Measurements from ENCODE around the gene OCIAD1. TPM values are rescaled to one million over a fixed set of nuclear protein-coding genes. Genes with fewer than 3 reads are reported as not detected.
"Not testable (repeated sequence)": the region's sequence is repeated elsewhere in the genome, so short reads cannot be mapped to it uniquely, and the experiment has no call there.

Gene OCIAD1
- total RNA-seq, 1 experiment from 2014 or later, result 207 TPM

DNA sequence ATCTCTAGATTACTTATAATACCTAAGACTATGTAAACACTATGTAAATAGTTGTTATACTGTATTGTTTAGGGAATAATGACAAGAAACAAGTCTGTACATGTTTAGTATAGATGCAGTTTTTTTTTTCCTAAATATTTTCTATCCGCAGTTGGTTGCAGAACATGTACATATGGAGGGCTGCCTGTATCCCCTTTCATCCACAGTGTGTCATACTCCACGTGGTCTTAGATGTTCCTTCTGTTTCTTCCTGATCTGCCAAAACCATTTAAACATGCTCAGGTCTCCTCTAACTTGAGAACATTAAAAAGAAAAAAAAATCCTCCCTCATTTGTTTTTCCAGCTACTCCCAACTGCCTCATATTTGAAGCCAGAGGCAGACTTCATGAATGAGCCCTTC is 14.0 kb downstream of the OCIAD1 start:
- intact Hi-C loops (cut with micrococcal nuclease), result no loop called here
- Mint-ChIP-seq H3K27me3 (ENCODE audit: insufficient read depth, unreplicated experiment) (no peaks in the 10 kb centered on the region), H3K27ac (ENCODE audit: low read depth, unreplicated experiment) (peak overlapping the region; percentile 64), H3K36me3 (ENCODE audit: insufficient read depth, unreplicated experiment) (peaks cover 81% of the 10 kb centered on the region), H3K9me3 (ENCODE audit: unreplicated experiment) (no peaks in the 10 kb centered on the region), H3K4me3 (ENCODE audit: unreplicated experiment) (no peak overlapping the region), H3K4me1 (ENCODE audit: insufficient read depth, unreplicated experiment) (peaks cover 10% of the 10 kb centered on the region)
- BruUV-seq (replicated peaks), result no TSS peak
- no peak for DNase-seq (ENCODE audit: unreplicated experiment)
- TF ChIP-seq, protein P1, sequence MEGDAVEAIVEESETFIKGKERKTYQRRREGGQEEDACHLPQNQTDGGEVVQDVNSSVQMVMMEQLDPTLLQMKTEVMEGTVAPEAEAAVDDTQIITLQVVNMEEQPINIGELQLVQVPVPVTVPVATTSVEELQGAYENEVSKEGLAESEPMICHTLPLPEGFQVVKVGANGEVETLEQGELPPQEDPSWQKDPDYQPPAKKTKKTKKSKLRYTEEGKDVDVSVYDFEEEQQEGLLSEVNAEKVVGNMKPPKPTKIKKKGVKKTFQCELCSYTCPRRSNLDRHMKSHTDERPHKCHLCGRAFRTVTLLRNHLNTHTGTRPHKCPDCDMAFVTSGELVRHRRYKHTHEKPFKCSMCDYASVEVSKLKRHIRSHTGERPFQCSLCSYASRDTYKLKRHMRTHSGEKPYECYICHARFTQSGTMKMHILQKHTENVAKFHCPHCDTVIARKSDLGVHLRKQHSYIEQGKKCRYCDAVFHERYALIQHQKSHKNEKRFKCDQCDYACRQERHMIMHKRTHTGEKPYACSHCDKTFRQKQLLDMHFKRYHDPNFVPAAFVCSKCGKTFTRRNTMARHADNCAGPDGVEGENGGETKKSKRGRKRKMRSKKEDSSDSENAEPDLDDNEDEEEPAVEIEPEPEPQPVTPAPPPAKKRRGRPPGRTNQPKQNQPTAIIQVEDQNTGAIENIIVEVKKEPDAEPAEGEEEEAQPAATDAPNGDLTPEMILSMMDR (IDR thresholded peaks at IDR 0.05; ENCODE audit: unreplicated experiment), result no peak
- POLR2A ChIA-PET, result interaction anchor here (0.6 to 0.9 kb wide), 3 partner anchors 8 to 397 kb away, joined by 3 read pairs; no protein-coding TSS in a partner anchor
- CTCF ChIA-PET, result interaction anchor here (1.2 kb wide), 1 partner anchor 59 kb away, joined by 3 read pairs; no protein-coding TSS in a partner anchor

DNA sequence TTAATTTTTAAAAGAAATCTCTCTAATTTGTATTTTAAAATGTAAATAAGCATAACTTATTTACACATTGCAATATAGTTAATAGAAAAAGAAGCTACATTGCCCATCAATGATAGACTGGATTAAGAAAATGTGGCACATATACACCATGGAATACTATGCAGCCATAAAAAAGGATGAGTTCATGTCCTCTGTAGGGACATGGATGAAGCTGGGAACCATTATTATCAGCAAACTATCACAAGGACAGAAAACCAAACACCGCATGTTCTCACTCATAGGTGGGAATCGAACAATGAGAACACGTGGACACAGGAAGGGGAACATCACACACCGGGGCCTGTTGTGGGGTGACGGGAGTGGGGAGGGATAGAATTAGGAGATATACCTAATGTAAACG is 17.9 kb downstream of the OCIAD1 start:
- CTCF ChIA-PET, result interaction anchor here (1.1 to 1.7 kb wide), 2 partner anchors 114 to 270 kb away, joined by 3 to 4 read pairs; no protein-coding TSS in a partner anchor
- DNase-seq (ENCODE audit: unreplicated experiment); H3K4me3 Mint-ChIP-seq (ENCODE audit: unreplicated experiment); H3K9me3 Mint-ChIP-seq (ENCODE audit: unreplicated experiment); H3K27me3 Mint-ChIP-seq (ENCODE audit: insufficient read depth, unreplicated experiment); H3K27ac Mint-ChIP-seq (ENCODE audit: low read depth, unreplicated experiment); H3K4me1 Mint-ChIP-seq (ENCODE audit: insufficient read depth, unreplicated experiment); intact Hi-C loops (cut with micrococcal nuclease): not testable (repeated sequence)
- BruUV-seq (replicated peaks), result TSS peak; percentile 5
- POLR2A ChIA-PET, result interaction anchor here (0.6 to 1.7 kb wide), 5 partner anchors 16 to 271 kb away, joined by 3 to 4 read pairs (median 3); partner anchors contain the start of gene OCIAD1
- H3K36me3 Mint-ChIP-seq (ENCODE audit: insufficient read depth, unreplicated experiment), result peaks cover 80% of the 10 kb centered on the region

DNA sequence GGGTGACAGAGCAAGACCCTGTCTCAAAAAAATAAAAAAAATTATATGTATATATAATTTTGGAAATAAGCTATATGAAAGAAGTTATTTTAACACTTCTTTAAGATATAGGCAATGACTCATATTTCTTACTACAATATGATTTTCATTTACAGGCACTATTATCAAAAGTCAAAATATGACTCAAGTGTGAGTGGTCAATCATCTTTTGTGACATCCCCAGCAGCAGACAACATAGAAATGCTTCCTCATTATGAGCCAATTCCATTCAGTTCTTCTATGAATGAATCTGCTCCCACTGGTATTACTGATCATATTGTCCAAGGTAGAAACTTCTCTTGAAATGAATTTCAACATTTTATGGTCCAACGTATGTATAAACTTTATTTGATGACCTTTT is 20.8 kb downstream of the OCIAD1 start:
- no peak for DNase-seq (ENCODE audit: unreplicated experiment)
- CTCF ChIA-PET, result interaction anchor here (0.7 kb wide), 1 partner anchor 93 kb away, joined by 3 read pairs; no protein-coding TSS in a partner anchor
- peaks cover 6% of the 10 kb centered on the region for H3K4me1 Mint-ChIP-seq (ENCODE audit: insufficient read depth, unreplicated experiment)
- POLR2A ChIA-PET, result interaction anchor here (0.8 to 1.4 kb wide), 4 partner anchors 9 to 71 kb away, joined by 3 to 6 read pairs (median 3); partner anchors contain the start of gene FRYL
- no peaks in the 10 kb centered on the region for H3K9me3 Mint-ChIP-seq (ENCODE audit: unreplicated experiment)
- no peak overlapping the region for H3K27ac Mint-ChIP-seq (ENCODE audit: low read depth, unreplicated experiment)
- intact Hi-C loops (cut with micrococcal nuclease), result loop anchor here (5.0 kb wide), 1 partner anchor 111 kb away; no protein-coding TSS in a partner anchor
- peaks cover 72% of the 10 kb centered on the region for H3K36me3 Mint-ChIP-seq (ENCODE audit: insufficient read depth, unreplicated experiment)
- H3K27me3 Mint-ChIP-seq (ENCODE audit: insufficient read depth, unreplicated experiment), result no peaks in the 10 kb centered on the region
- TF ChIP-seq, protein P1 (IDR thresholded peaks at IDR 0.05; ENCODE audit: unreplicated experiment), result no peak
- no peak overlapping the region for H3K4me3 Mint-ChIP-seq (ENCODE audit: unreplicated experiment)
- BruUV-seq (replicated peaks), result no TSS peak

DNA sequence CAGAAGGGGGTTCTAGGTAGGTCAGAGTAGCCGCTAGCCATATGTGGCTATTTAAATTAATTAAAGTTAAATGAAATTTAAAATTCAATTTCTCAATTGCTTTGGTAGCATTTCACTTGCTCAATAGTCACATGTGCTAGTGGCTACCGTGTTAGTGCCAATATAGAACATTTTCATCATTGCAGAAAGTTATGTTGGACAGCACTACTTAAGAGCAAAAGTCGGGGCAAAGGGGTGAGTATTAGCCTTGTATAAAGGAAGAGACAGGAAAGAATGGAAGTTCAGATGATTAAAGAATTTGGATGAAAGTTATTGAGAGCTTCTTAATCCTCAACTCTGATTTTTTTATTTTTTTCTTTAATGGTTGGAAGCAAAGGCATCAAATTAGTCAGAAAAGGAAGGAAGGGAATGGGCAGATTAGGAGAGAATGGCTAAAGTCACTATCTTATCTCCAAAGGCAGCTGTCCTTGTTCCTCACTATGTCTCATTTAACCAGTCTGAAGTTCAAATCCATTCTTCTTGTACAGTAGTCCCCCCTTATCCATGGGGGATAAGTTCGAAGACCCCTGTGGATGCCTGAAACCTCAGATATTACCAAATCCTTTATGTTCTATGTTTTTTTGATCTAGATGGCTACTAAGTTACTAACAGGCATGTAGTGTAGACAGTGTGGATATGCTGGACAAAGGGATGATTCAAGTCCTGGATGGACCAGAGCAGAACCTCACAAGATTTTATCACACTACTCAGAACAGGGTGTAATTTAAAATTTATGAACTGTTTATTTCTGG is 22.9 kb downstream of the OCIAD1 start:
- peaks cover 77% of the 10 kb centered on the region for H3K36me3 Mint-ChIP-seq (ENCODE audit: insufficient read depth, unreplicated experiment)
- H3K9me3 Mint-ChIP-seq (ENCODE audit: unreplicated experiment), result no peaks in the 10 kb centered on the region
- no peak overlapping the region for H3K4me3 Mint-ChIP-seq (ENCODE audit: unreplicated experiment)
- CTCF ChIA-PET, result no interaction called here
- H3K4me1 Mint-ChIP-seq (ENCODE audit: insufficient read depth, unreplicated experiment), result peaks cover 6% of the 10 kb centered on the region
- intact Hi-C loops (cut with micrococcal nuclease), result loop anchor here (5.0 kb wide), 1 partner anchor 109 kb away; no protein-coding TSS in a partner anchor
- no peak overlapping the region for H3K27ac Mint-ChIP-seq (ENCODE audit: low read depth, unreplicated experiment)
- TF ChIP-seq, protein P1 (IDR thresholded peaks at IDR 0.05; ENCODE audit: unreplicated experiment), result no peak
- H3K27me3 Mint-ChIP-seq (ENCODE audit: insufficient read depth, unreplicated experiment), result no peaks in the 10 kb centered on the region
- DNase-seq (ENCODE audit: unreplicated experiment), result no peak
- POLR2A ChIA-PET, result no interaction called here
- no TSS peak for BruUV-seq (replicated peaks)

Measured in MCF 10A (cell line).